Measurements from ENCODE around the gene PPL.

- TF ChIP-seq POLR2AphosphoS5 (IDR thresholded peaks at IDR 0.05; ENCODE audit: insufficient read depth, low read depth, low read length): no peak
- no peak for TF ChIP-seq CTCF (IDR thresholded peaks at IDR 0.05; ENCODE audit: extremely low read depth in 1 of 2, insufficient read depth in 1 of 2, low read depth in 1 of 2, low read length in 2 of 2)
These were observed 39.6 kb downstream of the PPL start for GRCh38 chr16:4897328-4897727.
